HL-60 (cell line): ENCODE measurements around the gene MPRIP.

Experiments used
- GABPA ChIP-seq: IDR thresholded peaks from 2 replicates; pipeline ENCODE4 v1.6.1; 2012; ENCODE audit warnings: low read depth
- TF ChIP-seq, protein P1 (sequence below): IDR thresholded peaks from 2 replicates; pipeline ENCODE4 v1.6.1; 2012; ENCODE audit warnings: low read depth; ENCODE audit not compliant: insufficient replicate concordance
- TF ChIP-seq, protein P2 (sequence below): IDR thresholded peaks from one replicate; pipeline ENCODE4 v1.5.1; 2011; ENCODE audit warnings: low read length, control low read depth, inconsistent platforms; ENCODE audit not compliant: insufficient read depth

DNA sequence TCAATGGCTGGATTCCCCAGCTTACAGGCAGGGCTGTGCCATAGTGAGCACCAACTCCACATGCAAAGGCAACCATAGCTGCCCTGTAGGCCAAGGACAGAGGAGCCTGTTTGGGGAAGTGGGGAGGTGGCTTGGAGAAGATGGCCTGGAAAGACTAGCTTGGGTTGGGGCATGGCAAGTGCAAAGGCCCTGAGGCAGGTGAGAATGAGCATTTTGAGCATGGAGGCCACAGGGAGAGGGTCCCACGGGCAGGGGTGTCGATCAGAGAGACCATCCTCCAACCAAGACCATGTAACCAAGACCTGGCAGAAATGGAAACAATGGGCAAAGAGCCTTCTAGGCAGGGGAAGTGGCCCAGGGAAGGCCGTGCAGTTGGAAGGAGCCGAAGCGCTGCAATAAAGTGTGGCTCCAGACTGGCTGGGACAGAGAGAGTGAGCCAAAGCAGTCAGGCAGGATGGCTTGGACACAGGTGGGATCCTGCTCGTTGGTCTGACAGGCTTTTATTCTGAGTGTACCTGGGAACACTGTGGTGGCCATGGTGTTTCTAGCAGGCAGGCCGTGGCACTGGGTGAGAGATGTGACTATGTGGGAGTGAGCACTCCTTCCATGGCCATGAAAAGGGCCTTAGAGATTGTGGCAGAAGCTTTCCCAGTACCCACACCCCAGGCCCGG is 24.8 kb upstream of the MPRIP start:
- TF ChIP-seq, protein P1, sequence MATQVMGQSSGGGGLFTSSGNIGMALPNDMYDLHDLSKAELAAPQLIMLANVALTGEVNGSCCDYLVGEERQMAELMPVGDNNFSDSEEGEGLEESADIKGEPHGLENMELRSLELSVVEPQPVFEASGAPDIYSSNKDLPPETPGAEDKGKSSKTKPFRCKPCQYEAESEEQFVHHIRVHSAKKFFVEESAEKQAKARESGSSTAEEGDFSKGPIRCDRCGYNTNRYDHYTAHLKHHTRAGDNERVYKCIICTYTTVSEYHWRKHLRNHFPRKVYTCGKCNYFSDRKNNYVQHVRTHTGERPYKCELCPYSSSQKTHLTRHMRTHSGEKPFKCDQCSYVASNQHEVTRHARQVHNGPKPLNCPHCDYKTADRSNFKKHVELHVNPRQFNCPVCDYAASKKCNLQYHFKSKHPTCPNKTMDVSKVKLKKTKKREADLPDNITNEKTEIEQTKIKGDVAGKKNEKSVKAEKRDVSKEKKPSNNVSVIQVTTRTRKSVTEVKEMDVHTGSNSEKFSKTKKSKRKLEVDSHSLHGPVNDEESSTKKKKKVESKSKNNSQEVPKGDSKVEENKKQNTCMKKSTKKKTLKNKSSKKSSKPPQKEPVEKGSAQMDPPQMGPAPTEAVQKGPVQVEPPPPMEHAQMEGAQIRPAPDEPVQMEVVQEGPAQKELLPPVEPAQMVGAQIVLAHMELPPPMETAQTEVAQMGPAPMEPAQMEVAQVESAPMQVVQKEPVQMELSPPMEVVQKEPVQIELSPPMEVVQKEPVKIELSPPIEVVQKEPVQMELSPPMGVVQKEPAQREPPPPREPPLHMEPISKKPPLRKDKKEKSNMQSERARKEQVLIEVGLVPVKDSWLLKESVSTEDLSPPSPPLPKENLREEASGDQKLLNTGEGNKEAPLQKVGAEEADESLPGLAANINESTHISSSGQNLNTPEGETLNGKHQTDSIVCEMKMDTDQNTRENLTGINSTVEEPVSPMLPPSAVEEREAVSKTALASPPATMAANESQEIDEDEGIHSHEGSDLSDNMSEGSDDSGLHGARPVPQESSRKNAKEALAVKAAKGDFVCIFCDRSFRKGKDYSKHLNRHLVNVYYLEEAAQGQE, result no peak
- TF ChIP-seq GABPA, result no peak
- TF ChIP-seq, protein P2, sequence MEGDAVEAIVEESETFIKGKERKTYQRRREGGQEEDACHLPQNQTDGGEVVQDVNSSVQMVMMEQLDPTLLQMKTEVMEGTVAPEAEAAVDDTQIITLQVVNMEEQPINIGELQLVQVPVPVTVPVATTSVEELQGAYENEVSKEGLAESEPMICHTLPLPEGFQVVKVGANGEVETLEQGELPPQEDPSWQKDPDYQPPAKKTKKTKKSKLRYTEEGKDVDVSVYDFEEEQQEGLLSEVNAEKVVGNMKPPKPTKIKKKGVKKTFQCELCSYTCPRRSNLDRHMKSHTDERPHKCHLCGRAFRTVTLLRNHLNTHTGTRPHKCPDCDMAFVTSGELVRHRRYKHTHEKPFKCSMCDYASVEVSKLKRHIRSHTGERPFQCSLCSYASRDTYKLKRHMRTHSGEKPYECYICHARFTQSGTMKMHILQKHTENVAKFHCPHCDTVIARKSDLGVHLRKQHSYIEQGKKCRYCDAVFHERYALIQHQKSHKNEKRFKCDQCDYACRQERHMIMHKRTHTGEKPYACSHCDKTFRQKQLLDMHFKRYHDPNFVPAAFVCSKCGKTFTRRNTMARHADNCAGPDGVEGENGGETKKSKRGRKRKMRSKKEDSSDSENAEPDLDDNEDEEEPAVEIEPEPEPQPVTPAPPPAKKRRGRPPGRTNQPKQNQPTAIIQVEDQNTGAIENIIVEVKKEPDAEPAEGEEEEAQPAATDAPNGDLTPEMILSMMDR, result no peak
